ENCODE results near the gene NOS1AP.

The NOS1AP gene

GRCh38 chr1:162305969-162306368 lies 236.5 kb downstream of the NOS1AP start:
- DNase-seq, result no peak

GRCh38 chr1:162310337-162310736 lies 240.8 kb downstream of the NOS1AP start:
- no peak for DNase-seq

- DNase-seq, result no peak
These were observed 244.7 kb downstream of the NOS1AP start for GRCh38 chr1:162314206-162314605.

- DNase-seq, result no peak
These were observed 246.2 kb downstream of the NOS1AP start for GRCh38 chr1:162315673-162316072.

- no peak for DNase-seq
These were observed 246.7 kb downstream of the NOS1AP start for GRCh38 chr1:162316187-162316586.

- no peak for DNase-seq
These were observed 248.1 kb downstream of the NOS1AP start for GRCh38 chr1:162317621-162318020.

GRCh38 chr1:162319493-162320175 lies 250.1 kb downstream of the NOS1AP start:
- no peak for DNase-seq

GRCh38 chr1:162321809-162322422 lies 252.4 kb downstream of the NOS1AP start:
- DNase-seq, result no peak

- DNase-seq, result no peak
These were observed 253.5 kb downstream of the NOS1AP start for GRCh38 chr1:162323023-162323422.

- DNase-seq, result no peak
These were observed 254.9 kb downstream of the NOS1AP start for GRCh38 chr1:162324396-162324795.

- no peak for DNase-seq
These were observed 257.1 kb downstream of the NOS1AP start for GRCh38 chr1:162326559-162326958.

- DNase-seq, result no peak
These were observed 257.8 kb downstream of the NOS1AP start for GRCh38 chr1:162327144-162327787.

- DNase-seq, result no peak
These were observed 258.3 kb downstream of the NOS1AP start for GRCh38 chr1:162327788-162328165.

- no peak for DNase-seq
These were observed 259.0 kb downstream of the NOS1AP start for GRCh38 chr1:162328512-162328911.

- no peak for DNase-seq
These were observed 260.3 kb downstream of the NOS1AP start for GRCh38 chr1:162329826-162330225.

- no peak for DNase-seq
These were observed 264.5 kb downstream of the NOS1AP start for GRCh38 chr1:162333991-162334390.

- DNase-seq, result no peak
These were observed 265.6 kb downstream of the NOS1AP start for GRCh38 chr1:162335126-162335525.

GRCh38 chr1:162336621-162337285 lies 267.3 kb downstream of the NOS1AP start:
- DNase-seq, result no peak

GRCh38 chr1:162342452-162342983 lies 273.0 kb downstream of the NOS1AP start:
- DNase-seq, result no peak

GRCh38 chr1:162343470-162343869 lies 274.0 kb downstream of the NOS1AP start:
- no peak for DNase-seq

- no peak for DNase-seq
These were observed 277.8 kb downstream of the NOS1AP start for GRCh38 chr1:162347281-162347680.

- no peak for DNase-seq
These were observed 280.3 kb downstream of the NOS1AP start for GRCh38 chr1:162349635-162350330.
